Progenitor cell of endocrine pancreas (in vitro differentiated cells): ENCODE data around the gene NPTX2. TPM values are rescaled to one million over a fixed set of nuclear protein-coding genes. Genes with fewer than 3 reads are reported as not detected.

ENCODE experiments used
- DNase-seq: peaks from one replicate; pipeline ENCODE4 v3.0.0; 2021; ENCODE audit warnings: low spot score; ENCODE audit not compliant: unreplicated experiment
- H3K27ac Mint-ChIP-seq: 2 replicates; pipeline ENCODE4 v1.8.0; 2021; ENCODE audit warnings: mild to moderate bottlenecking, moderate library complexity, mixed read lengths
- H3K27me3 Mint-ChIP-seq: 2 replicates; pipeline ENCODE4 v1.8.0; 2021; ENCODE audit warnings: mixed read lengths
- H3K36me3 Mint-ChIP-seq: 2 replicates; pipeline ENCODE4 v1.8.0; 2022; ENCODE audit warnings: mixed read lengths; ENCODE audit not compliant: insufficient read depth
- H3K4me1 Mint-ChIP-seq: 2 replicates; pipeline ENCODE4 v1.8.0; 2021; ENCODE audit warnings: low read depth, mixed read lengths
- H3K4me3 Mint-ChIP-seq: 2 replicates; pipeline ENCODE4 v1.8.0; 2021; ENCODE audit warnings: low read depth, mild to moderate bottlenecking, moderate library complexity, mixed read lengths
- H3K9me3 Mint-ChIP-seq: 2 replicates; pipeline ENCODE4 v1.8.0; 2021; ENCODE audit warnings: low read depth, mixed read lengths
- total RNA-seq: library from RNA; stranded (reverse); gene quantifications from 2 replicates; pipeline ENCODE4 v1.2.1, GENCODE V29; 2021
- TF ChIP-seq, protein P1 (sequence below): fragments of 200-600 bp; sonication (generic); IDR thresholded peaks from one replicate; pipeline ENCODE4 v1.5.0; 2021; ENCODE audit warnings: antibody characterized with exemption, mild to moderate bottlenecking; ENCODE audit not compliant: unreplicated experiment

NPTX2 gene
- total RNA-seq, 1 donor from 2014 or later: 0.14 TPM

DNA sequence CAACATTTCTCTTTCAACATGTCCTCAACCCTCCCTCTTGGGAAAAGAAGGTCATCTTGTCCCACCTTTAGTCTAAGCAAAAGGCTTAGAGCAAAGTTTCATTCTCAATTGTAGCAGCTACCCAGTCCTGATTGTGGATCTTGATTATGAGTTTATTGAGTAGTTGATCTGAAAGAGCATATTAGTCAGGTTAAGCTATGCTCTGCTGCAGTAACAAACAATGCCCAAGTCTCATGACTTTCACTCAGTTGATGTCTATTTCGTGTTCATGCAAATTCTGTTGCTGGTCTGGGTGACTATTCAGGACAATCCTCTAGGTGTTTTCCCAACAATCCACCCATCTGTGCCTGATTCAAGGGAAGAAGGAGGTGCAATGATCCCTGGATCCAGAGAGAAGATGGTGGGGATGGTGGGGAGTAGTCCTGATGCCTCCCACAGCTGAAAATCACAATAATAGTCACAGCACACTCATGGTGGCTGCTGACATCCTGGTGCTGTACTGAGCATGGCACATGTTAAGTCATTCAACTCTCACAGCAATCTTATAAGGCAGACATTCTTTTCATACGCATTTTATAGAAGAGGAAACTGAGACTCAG, 54.7 kb downstream of the NPTX2 start:
- Mint-ChIP-seq H3K4me1 (no peaks in the 10 kb centered on the region), H3K9me3 (no peaks in the 10 kb centered on the region), H3K27ac (no peak overlapping the region), H3K36me3 (no peaks in the 10 kb centered on the region), H3K27me3 (peaks cover 29% of the 10 kb centered on the region), H3K4me3 (no peak overlapping the region)
- no peak for DNase-seq
- TF ChIP-seq, protein P1, sequence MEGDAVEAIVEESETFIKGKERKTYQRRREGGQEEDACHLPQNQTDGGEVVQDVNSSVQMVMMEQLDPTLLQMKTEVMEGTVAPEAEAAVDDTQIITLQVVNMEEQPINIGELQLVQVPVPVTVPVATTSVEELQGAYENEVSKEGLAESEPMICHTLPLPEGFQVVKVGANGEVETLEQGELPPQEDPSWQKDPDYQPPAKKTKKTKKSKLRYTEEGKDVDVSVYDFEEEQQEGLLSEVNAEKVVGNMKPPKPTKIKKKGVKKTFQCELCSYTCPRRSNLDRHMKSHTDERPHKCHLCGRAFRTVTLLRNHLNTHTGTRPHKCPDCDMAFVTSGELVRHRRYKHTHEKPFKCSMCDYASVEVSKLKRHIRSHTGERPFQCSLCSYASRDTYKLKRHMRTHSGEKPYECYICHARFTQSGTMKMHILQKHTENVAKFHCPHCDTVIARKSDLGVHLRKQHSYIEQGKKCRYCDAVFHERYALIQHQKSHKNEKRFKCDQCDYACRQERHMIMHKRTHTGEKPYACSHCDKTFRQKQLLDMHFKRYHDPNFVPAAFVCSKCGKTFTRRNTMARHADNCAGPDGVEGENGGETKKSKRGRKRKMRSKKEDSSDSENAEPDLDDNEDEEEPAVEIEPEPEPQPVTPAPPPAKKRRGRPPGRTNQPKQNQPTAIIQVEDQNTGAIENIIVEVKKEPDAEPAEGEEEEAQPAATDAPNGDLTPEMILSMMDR: no peak

DNA sequence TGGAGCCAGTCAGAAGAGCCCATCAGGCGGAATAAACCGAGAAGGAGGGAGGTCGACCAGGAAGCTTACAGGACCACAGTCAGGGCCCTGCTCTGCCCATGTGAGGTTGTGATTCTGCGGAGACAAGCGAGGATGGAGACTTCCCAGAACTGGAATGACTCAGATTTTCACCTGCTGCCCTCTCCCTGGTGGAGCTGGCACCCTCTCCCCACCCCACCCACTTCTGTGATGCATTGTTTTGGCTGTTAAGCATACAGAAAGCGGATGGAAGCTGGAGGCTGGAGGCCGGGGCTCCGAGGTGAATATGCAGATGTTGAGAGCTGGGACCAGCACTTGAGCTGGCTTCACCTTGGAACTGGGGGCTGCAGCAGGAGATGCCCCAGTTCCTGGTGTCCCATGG, 57.4 kb downstream of the NPTX2 start:
- Mint-ChIP-seq H3K9me3 (no peaks in the 10 kb centered on the region), H3K27me3 (peaks cover 28% of the 10 kb centered on the region), H3K4me3 (no peak overlapping the region)

DNA sequence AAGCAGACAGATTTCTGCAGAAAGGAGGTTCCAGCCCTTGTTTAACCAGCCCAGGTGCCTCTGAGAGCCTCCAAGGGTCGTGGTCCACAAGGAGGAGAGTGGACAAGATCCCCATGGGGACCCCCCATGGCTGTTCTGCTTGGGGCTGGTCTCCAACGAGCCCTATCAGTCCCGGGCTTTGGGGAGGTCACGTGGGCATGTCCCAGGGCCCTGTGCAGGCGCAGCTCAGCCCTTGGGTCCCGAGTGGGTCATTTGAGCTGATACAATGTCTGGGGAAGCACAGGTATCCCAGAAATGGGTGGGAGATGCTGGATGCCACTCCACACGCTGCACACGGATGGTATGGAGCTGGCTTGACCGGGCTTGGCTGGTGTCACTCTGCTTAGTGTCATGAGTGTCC, 57.8 kb downstream of the NPTX2 start:
- H3K36me3 Mint-ChIP-seq: no peaks in the 10 kb centered on the region
- no peak overlapping the region for H3K27ac Mint-ChIP-seq
- DNase-seq: no peak
- no peaks in the 10 kb centered on the region for H3K4me1 Mint-ChIP-seq
- H3K4me3 Mint-ChIP-seq: no peak overlapping the region
- peaks cover 25% of the 10 kb centered on the region for H3K27me3 Mint-ChIP-seq
- H3K9me3 Mint-ChIP-seq: no peaks in the 10 kb centered on the region
- TF ChIP-seq, protein P1: no peak

More for the DNA sequence above, 57.4 kb downstream of the NPTX2 start:
- no peak for DNase-seq
- Mint-ChIP-seq H3K4me1 (no peaks in the 10 kb centered on the region), H3K27ac (no peak overlapping the region), H3K36me3 (no peaks in the 10 kb centered on the region)
- TF ChIP-seq, protein P1: no peak

DNA sequence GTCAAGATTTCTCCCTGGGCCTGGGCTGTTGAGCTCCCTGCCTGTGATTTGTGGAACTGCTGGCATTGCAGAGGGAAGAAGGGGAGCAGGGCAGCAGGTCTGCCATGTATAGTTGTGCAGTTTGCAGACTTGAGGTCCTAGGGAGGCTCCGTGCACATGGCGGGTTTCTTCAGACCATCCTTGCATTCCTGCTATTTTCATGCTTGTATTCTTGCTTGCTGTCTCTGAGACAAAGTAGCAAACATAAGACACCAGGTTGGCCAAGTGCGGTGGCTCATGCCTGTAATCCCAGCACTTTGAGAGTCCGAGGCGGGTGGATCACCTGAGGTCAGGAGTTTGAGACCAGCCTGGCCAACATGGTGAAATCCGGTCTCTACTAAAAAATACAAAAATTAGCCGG, 61.1 kb downstream of the NPTX2 start:
- Mint-ChIP-seq H3K36me3 (no peaks in the 10 kb centered on the region), H3K27me3 (peaks cover 5% of the 10 kb centered on the region)
- TF ChIP-seq, protein P1: no peak

More for the DNA sequence above, 61.1 kb downstream of the NPTX2 start:
- Mint-ChIP-seq H3K27ac (no peak overlapping the region), H3K4me3 (no peak overlapping the region), H3K4me1 (no peaks in the 10 kb centered on the region), H3K9me3 (no peaks in the 10 kb centered on the region)
- DNase-seq: no peak

Other genes with a start within 250 kb of the NPTX2 start
- gene BAIAP2L1, start 216.2 kb upstream of the NPTX2 start, total RNA-seq: 32.7 and 34.2 TPM in 2 replicates